Measurements from ENCODE around the gene C1orf35.

The C1orf35 gene

GRCh38 chr1:228077565-228078330 is 25.4 kb downstream of the C1orf35 start:
- DNase-seq, result no peak

GRCh38 chr1:228076796-228077430 is 26.2 kb downstream of the C1orf35 start:
- DNase-seq, result no peak

GRCh38 chr1:228075801-228076271 is 27.3 kb downstream of the C1orf35 start:
- no peak for DNase-seq

- no peak for DNase-seq
Observed at GRCh38 chr1:228074954-228075730, 28.0 kb downstream of the C1orf35 start.

GRCh38 chr1:228073857-228074545 is 29.1 kb downstream of the C1orf35 start:
- no peak for DNase-seq

GRCh38 chr1:228073061-228073856 is 29.9 kb downstream of the C1orf35 start:
- DNase-seq, result no peak

GRCh38 chr1:228072658-228073043 is 30.5 kb downstream of the C1orf35 start:
- no peak for DNase-seq

- no peak for DNase-seq
Observed at GRCh38 chr1:228071839-228072657, 31.1 kb downstream of the C1orf35 start.

- no peak for DNase-seq
Observed at GRCh38 chr1:228070851-228071250, 32.3 kb downstream of the C1orf35 start.

- DNase-seq, result no peak
Observed at GRCh38 chr1:228070173-228070572, 33.0 kb downstream of the C1orf35 start.

GRCh38 chr1:228068359-228068758 is 34.8 kb downstream of the C1orf35 start:
- no peak for DNase-seq

- no peak for DNase-seq
Observed at GRCh38 chr1:228066891-228067654, 36.1 kb downstream of the C1orf35 start.

GRCh38 chr1:228066416-228066815 is 36.7 kb downstream of the C1orf35 start:
- no peak for DNase-seq

- no peak for DNase-seq
Observed at GRCh38 chr1:228065543-228066347, 37.4 kb downstream of the C1orf35 start.

GRCh38 chr1:228064741-228065542 is 38.2 kb downstream of the C1orf35 start:
- DNase-seq, result no peak

- DNase-seq, result no peak
Observed at GRCh38 chr1:228064296-228064695, 38.8 kb downstream of the C1orf35 start.

- no peak for DNase-seq
Observed at GRCh38 chr1:228063251-228064191, 39.6 kb downstream of the C1orf35 start.
